Hematopoietic multipotent progenitor cell treated with erythropoietin and hydrocortisone succinate and interleukin-3 and kit ligand, for 15 days (in vitro differentiated cells): Measurements from ENCODE around the gene TAF11L12.
"Not testable (repeated sequence)": the region's sequence is repeated elsewhere in the genome, so short reads cannot be mapped to it uniquely, and the experiment has no call there.

Experiments
- DNase-seq: peaks from one replicate; pipeline ENCODE4 v3.0.0-alpha.2; 2015; ENCODE audit warnings: low spot score

The TAF11L12 gene

DNA sequence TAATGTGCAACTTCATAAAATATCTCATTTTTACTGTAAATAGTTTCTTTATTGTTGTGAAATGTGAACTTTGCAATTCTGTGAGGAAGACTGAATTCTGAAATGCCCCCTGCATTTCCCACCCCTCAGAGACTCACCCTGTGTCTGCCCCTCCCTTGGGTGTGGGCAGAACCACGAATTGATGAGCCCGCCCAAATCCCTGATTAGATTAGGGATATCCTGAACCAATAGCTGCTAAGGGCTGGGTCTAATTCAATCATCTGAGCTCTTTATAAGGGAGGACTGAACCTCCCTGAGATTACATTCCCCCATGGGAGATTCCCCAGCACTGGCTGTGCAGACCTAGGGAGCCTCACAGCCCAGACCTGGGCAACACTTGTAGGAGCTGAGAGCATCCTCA is at the start of gene TAF11L12:
Gene TAF11L12 (plus strand): TSS at position 301 of the 400 bp plus-strand sequence.
- not testable (repeated sequence) for DNase-seq

DNA sequence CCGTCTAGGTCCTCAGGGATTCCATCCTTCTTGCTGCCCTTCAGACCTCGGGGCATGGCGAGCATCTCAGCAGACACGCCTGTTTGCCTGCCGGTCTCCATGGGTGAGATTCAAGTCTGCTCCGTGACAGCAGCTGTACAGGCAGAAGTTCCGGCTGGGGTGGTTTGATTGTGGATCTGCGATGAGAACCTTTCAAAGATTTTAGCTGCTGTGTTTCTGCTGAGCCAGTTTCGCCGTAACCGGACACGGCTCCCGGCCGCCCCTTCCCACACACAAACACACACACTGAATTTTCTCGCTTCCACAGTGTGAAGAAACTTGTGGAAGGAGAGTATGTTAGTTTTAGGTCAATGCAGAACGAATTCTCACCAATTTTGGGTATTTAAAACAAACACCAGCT is 24.5 kb upstream of the TAF11L12 start, which contains the start of gene TAF11L7:
Gene TAF11L7 (minus strand): TSS at position 101 of the 400 bp plus-strand sequence.
- DNase-seq: not testable (repeated sequence)

DNA sequence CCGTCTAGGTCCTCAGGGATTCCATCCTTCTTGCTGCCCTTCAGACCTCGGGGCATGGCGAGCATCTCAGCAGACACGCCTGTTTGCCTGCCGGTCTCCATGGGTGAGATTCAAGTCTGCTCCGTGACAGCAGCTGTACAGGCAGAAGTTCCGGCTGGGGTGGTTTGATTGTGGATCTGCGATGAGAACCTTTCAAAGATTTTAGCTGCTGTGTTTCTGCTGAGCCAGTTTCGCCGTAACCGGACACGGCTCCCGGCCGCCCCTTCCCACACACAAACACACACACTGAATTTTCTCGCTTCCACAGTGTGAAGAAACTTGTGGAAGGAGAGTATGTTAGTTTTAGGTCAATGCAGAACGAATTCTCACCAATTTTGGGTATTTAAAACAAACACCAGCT is 19.3 kb upstream of the TAF11L12 start, which contains the start of gene TAF11L8:
Gene TAF11L8 (minus strand): TSS at position 101 of the 400 bp plus-strand sequence.
- DNase-seq: not testable (repeated sequence)

DNA sequence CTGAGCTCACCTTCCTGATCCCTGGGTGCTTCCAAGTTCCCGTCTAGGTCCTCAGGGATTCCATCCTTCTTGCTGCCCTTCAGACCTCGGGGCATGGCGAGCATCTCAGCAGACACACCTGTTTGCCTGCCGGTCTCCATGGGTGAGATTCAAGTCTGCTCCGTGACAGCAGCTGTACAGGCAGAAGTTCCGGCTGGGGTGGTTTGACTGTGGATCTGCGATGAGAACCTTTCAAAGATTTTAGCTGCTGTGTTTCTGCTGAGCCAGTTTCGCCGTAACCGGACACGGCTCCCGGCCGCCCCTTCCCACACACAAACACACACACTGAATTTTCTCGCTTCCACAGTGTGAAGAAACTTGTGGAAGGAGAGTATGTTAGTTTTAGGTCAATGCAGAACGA is 15.9 kb upstream of the TAF11L12 start, which contains the start of gene TAF11L9:
Gene TAF11L9 (minus strand): TSS at position 140 of the 400 bp plus-strand sequence.
- not testable (repeated sequence) for DNase-seq

DNA sequence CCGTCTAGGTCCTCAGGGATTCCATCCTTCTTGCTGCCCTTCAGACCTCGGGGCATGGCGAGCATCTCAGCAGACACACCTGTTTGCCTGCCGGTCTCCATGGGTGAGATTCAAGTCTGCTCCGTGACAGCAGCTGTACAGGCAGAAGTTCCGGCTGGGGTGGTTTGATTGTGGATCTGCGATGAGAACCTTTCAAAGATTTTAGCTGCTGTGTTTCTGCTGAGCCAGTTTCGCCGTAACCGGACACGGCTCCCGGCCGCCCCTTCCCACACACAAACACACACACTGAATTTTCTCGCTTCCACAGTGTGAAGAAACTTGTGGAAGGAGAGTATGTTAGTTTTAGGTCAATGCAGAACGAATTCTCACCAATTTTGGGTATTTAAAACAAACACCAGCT is 12.5 kb upstream of the TAF11L12 start, which contains the start of gene TAF11L10:
Gene TAF11L10 (minus strand): TSS at position 101 of the 400 bp plus-strand sequence.
- not testable (repeated sequence) for DNase-seq

DNA sequence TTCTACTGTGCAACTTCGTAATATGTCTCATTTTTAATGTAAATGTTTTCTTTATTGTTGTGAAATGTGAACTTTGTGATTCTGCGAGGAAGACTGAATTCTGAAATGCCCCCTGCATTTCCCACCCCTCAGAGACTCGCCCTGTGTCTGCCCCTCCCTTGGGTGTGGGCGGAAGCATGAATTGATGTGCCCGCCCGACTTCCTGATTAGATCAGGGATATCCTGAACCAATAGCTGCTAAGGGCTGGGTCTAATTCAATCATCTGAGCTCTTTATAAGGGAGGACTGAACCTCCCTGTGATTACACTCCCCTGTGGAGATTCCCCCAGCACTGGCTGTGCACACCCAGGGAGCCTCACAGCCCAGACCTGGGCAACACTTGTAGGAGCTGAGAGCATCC is 6.3 kb upstream of the TAF11L12 start, which contains the start of gene TAF11L11:
Gene TAF11L11 (plus strand): TSS at position 304 of the 400 bp plus-strand sequence.
- DNase-seq: not testable (repeated sequence)

DNA sequence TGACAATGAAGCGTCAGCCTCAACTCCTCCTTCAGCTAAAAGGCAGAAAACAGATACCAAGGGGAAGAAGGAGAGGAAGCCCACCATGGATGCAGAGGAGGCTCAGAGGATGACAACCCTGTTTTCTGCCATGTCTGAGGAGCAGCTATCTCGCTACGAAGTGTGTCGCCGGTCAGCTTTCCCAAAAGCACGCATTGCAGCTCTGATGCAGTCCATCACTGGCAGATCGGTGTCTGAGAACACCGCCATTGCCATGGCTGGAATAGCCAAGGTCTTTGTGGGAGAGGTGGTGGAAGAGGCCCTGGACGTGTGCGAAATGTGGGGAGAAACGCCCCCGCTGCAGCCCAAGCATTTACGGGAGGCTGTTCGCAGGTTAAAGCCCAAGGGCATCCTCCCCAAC is 5.2 kb upstream of the TAF11L12 start:
- no peak for DNase-seq

DNA sequence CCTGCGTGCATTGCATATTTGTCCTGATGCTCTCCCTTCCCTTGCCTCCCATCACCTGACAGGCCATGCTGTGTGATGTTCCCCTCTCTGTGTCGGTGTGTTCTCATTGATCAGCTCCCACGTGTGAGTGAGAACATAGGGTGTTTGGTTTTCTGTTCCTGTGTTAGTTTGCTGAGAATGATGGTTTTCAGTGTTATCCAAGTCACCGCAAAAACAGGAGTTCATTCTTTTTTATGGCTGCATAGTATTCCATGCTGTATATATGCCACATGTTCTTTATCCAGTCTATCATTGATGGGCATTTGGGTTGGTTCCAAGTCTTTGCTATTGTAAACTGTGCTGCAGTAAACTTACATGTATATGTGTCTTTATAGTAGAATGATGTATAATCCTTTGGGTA is 2.7 kb upstream of the TAF11L12 start:
- not testable (repeated sequence) for DNase-seq

DNA sequence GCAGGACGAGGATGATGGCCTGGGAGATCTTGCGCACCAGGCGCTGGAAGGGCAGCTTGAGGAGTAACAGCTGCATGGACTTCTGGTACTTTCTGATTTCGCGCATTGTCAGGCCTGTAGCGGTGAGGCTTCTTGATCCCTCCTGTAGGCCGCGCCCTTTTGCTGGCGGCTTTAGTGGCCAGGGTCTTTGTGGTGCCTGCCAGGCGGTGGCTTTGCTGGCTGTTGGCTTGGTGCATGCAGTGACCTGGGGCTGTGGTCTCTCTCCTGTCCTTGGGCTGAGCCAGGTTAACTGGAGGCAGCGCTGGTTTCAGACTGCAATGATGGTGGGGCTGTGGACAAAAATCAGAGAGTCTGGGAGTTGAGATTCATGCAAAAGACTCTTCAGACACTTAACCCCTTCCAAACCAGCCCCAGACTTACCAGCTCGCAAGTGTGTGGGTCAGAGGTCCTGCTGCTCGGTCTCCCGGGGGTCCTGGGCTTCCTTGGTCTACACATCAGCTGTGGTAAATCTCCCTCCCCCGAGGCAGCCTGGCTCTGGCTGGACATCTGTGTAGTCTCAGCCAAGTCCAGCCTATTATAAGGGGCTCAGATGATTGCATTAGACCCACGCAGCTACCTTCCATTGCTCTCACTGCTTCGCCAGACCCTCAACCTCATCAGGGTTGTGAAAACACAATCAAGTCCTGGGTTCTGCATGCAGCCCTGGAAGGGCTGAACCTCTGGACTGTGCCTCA is 4.8 kb downstream of the TAF11L12 start:
- DNase-seq: no peak

DNA sequence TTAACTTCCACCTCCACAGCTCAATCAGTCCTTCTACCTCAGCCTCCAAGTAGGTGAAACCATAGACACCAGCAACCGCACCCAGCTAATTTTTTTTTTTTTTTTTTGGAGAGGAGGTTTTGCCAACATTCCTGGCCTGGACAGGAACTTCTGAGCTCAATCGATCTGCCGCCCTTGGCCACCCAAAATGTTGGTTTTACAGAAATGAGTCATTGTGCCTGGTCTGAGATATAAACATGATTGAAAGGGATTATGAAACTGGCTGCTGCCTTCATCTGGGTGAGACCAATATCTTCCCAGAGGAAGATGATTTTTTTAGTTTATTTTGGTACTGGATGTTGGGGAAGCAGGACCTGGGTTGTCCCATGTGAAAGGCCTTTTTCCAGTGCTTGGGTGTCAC is 9.2 kb downstream of the TAF11L12 start:
- no peak for DNase-seq

DNA sequence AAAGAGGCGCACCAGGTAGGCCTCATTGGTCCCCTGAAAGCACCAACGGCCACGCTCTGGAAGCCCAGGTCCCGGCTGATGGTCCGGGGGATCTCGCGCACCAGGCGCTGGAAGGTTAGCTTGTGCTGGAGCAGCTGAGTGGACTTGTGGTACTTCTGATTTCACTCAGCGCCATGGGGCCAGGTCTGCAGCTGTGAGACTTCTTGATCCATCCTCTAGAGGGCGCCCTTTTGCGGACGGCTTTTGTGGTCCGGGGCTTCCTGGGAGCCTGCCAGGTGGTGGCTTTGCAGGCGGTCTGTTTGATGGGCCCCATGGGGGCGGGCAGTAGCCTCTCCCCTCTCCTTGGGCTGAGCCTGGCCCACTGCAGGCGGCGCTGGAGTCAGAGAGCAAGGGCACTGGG is 10.4 kb downstream of the TAF11L12 start:
- no peak for DNase-seq

DNA sequence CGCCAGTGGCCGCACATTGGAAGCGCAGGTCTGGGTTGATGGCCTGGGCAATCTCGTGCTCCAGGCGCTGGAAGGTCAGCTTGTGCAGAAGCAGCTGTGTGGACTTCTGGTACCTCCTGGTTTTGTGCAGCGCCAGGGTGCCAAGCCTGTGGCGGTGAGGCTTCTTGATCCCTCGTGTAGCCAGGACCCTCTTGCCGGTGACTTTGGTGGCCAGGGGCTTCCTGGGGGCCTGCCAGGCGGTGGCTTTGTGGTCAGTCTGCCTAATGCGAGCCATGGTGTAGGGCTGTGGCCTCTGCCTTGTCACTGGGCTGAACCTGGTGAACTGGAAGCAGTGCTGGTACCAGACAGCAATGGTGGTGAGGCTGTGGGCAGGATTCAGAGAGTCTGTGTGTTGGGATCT is 15.5 kb downstream of the TAF11L12 start:
- DNase-seq: no peak

DNA sequence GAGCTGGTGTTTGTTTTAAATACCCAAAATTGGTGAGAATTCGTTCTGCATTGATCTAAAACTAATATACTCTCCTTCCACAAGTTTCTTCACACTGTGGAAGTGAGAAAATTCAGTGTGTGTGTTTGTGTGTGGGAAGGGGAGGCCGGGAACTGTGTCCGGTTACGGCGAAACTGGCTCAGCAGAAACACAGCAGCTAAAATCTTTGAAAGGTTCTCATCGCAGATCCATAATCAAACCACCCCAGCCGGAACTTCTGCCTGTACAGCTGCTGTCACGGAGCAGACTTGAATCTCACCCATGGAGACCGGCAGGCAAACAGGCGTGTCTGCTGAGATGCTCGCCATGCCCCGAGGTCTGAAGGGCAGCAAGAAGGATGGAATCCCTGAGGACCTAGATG is 21.6 kb downstream of the TAF11L12 start, which contains the start of gene TAF11L13:
Gene TAF11L13 (plus strand): TSS at position 301 of the 400 bp plus-strand sequence.
- not testable (repeated sequence) for DNase-seq

DNA sequence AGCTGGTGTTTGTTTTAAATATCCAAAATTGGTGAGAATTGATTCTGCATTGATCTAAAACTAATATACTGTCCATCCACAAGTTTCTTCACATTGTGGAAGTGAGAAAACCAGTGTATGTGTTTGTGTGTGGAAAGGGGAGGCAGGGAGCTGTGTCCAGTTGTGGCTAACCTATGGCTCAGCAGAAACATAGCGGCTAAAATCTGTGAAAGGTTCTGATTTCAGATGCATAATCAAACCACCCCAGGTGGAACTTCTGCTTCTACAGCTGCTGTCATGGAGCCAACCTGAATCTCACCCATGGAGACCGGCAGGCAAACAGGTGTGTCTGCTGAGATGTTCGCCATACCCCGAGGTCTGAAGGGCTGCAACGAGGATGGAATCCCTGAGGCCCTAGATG is 24.0 kb downstream of the TAF11L12 start, which contains the start of gene TAF11L14:
Gene TAF11L14 (plus strand): TSS at position 301 of the 400 bp plus-strand sequence.
- no peak for DNase-seq

DNA sequence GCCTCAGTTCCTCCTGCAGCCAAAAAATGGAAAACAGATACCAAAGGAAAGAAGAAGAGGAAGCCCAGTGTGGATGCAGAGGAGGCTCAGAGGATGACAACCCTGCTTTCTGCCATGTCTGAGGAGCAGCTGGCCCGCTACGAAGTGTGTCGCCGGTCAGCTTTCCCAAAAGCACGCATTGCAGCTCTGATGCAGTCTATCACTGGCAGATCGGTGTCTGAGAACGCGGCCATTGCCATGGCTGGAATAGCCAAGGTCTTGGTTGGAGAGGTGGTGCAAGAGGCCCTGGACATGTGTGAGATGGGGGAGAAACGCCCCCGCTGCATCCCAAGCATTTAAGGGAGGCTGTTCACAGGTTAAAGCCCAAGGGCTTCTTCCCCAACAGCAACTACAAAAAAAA is 39.0 kb downstream of the TAF11L12 start:
- not testable (repeated sequence) for DNase-seq

DNA sequence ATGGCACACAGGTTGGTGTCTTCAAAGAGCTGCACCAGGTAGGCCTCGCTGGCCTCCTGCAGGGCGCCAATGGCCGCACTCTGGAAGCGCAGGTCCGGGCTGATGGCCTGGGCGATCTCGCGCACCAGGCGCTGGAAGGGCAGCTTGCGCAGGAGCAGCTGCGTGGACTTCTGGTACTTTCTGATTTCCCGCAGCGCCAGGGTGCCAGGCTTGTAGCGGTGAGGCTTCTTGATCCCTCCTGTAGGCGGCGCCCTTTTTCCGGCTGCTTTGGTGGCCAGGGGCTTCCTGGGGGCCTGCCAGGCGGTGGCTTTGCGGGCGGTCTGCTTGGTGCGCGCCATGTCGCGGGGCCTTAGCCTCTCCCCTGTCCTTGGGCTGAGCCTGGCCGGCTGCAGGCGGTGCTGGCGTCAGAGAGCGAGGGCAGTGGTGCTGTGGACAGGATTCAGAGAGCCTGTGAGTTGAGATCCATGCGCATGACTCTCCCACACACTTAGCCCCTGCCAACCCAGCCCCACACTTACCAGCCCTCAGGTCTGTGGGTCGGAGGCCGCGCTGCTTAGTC is 45.1 kb downstream of the TAF11L12 start:
- not testable (repeated sequence) for DNase-seq

DNA sequence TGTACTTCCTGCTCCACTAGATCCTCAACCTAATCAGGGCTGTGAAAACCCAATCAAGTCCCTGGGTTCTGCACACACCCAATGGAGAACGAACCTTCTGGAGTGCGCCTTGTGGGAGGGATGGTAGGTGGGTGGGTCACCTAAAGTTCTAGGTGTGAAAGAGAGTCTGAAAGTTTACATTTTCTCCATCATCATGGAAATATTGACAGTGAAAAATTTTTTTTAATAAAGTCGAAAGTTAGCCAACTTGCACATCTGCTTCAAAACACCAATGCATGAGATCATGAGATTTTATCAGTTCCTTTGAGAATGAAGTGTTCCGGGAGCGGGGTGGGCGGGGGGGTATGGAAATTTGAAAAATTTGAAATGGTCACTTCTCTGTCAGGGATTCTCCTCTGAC is 45.7 kb downstream of the TAF11L12 start:
- no peak for DNase-seq
